HG02973 (cell line): Measurements from ENCODE around the gene TP53I13.
"Not testable (repeated sequence)": the region's sequence is repeated elsewhere in the genome, so short reads cannot be mapped to it uniquely, and the experiment has no call there.

Source experiments
- ATAC-seq: cut with Tn5 transposase; IDR thresholded peaks from one replicate; pipeline ENCODE4 v1.9.1; 2021; ENCODE audit warnings: moderate library complexity; ENCODE audit not compliant: unreplicated experiment

The TP53I13 gene, protein sequence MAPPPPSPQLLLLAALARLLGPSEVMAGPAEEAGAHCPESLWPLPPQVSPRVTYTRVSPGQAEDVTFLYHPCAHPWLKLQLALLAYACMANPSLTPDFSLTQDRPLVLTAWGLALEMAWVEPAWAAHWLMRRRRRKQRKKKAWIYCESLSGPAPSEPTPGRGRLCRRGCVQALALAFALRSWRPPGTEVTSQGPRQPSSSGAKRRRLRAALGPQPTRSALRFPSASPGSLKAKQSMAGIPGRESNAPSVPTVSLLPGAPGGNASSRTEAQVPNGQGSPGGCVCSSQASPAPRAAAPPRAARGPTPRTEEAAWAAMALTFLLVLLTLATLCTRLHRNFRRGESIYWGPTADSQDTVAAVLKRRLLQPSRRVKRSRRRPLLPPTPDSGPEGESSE

GRCh38 chr17:29568331-29569244 is at the start of gene TP53I13:
Gene TP53I13, plus strand, starts transcription at chr17:29568701. Its CDS starts 58 bp downstream, at chr17:29568759.
- ATAC-seq, result peak; percentile 30

- ATAC-seq, result no peak
Observed at GRCh38 chr17:29524692-29525091, 43.8 kb upstream of the TP53I13 start.

GRCh38 chr17:29526322-29526721 is 42.2 kb upstream of the TP53I13 start:
- ATAC-seq, result no peak

DNA sequence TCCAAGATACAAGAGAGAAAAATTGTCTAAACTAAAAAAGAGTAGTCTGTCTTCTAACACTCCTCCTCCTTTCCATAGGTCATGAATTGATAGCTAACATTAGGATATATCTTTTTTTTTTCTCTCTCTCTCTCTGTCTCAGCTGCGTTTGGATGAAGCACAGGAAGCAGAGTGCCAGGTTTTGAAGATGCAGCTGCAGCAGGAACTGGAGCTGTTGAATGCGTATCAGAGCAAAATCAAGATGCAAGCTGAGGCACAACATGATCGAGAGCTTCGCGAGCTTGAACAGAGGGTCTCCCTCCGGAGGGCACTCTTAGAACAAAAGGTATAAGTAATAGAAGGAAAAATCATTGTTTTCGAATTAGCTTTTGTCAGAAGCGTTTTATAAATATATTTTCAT is 34.5 kb upstream of the TP53I13 start:
- no peak for ATAC-seq

GRCh38 chr17:29544066-29544465 is 24.4 kb upstream of the TP53I13 start:
- no peak for ATAC-seq

DNA sequence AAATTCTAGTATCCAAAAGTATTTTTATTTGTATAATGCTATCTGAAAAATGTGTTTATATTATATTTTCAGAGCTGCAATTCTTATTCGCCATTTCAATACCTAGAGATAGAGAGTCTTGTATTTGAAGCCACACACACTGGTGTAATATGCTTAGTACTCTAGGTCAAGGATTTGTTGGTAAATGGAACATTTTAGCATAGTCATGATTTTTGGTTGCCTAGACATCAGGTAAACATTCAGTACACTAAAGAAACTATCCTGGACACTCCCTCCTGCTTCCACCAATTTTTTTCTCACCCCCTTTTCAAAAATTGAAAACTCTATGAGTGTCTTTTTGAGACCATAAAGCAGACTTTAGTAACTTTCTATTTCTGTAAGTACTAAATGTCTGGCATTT is 22.4 kb upstream of the TP53I13 start:
- no peak for ATAC-seq

DNA sequence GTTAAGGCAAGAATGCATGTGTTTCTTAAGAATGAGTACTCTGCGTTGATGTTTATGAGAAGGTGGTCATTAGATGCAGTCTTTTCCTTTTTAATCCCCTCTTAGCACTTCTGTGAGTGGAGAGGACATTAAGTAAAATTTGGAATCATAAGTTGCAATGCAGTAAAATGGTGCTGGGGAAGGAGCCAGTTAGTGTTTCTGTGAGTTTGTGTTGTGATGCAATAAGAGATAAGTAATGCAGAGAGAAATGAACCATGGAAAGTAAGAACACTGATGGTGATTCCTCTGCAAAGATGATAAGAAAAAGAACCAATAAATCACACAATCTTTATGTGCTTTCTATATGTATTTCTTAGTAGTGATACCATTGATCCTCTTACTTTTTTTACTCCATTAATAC is 21.7 kb upstream of the TP53I13 start:
- ATAC-seq, result no peak

GRCh38 chr17:29549177-29549923 is 19.2 kb upstream of the TP53I13 start:
- no peak for ATAC-seq

DNA sequence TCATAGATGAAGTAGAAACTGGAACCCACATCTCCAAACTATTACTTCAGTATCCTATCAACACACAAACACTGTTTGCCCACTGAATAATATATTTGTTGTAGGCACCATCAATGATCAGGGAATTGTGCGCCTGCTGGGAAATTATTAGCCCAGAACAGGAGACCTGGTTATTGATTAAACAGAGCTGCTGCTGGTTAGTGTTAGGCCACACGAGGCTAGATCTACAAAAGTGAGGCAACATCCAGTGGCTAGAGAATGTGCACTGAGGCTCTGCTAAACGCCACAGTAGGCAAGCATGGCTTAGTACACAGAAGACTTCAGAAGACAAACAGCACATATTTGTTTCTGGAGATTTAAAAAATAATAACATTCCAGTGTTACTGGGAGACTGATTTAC is 12.7 kb upstream of the TP53I13 start:
- no peak for ATAC-seq

DNA sequence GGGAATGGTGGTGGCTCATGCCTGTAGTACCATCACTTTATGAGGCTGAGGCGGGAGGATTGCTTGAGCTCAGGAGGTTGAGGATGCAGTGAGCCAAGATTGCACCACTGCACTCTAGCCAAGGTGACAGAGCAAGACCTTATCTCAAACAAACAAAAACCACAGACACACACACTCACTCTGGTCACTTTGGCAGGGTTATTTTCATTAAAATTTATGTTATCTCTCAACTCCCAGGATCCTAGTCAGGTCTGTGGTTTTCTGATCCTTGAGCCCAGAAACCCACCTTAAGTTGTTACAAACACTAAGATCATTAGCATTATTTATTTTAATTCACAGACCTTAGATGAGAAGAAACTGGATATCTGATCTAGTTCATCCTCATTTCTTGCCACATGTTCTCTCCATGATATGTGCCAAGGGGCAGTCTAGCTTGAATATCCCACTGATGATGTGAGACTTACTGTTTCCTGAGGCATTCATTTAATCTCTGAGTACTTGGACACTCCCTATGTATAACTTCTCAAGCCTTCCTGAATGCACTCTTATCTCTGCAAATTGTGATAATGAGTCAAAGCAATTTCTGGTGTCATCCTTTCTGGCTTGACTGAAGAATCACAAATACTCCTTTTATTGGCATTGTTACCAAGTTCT is 11.3 kb upstream of the TP53I13 start:
- ATAC-seq, result no peak

- no peak for ATAC-seq
Observed at GRCh38 chr17:29557739-29558116, 10.8 kb upstream of the TP53I13 start.

- ATAC-seq, result not testable (repeated sequence)
Observed at GRCh38 chr17:29558139-29558538, 10.4 kb upstream of the TP53I13 start.

GRCh38 chr17:29559640-29560039 is 8.9 kb upstream of the TP53I13 start:
- no peak for ATAC-seq

DNA sequence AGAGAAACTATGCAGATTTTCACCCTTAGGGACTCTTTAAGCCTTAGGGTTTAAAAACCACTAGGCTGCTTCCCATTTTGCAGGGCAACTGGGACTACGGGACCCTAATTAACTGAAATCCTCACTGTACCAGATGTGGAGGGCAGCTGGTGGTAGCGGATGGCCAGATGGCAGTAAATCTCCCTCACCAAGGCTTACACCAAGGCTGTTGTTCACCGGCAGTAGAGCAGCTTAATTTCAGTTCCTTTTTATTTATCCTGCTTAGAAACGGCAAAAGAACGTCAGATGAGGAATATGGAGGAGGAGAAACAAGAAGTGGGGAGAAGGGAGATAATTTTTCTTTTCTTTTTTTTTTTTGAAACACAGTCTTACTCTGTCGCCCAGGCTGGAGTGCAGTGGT is 8.2 kb upstream of the TP53I13 start:
- no peak for ATAC-seq

GRCh38 chr17:29561554-29562517 is 6.7 kb upstream of the TP53I13 start:
- ATAC-seq, result no peak

- no peak for ATAC-seq
Observed at GRCh38 chr17:29562615-29563014, 5.9 kb upstream of the TP53I13 start.

DNA sequence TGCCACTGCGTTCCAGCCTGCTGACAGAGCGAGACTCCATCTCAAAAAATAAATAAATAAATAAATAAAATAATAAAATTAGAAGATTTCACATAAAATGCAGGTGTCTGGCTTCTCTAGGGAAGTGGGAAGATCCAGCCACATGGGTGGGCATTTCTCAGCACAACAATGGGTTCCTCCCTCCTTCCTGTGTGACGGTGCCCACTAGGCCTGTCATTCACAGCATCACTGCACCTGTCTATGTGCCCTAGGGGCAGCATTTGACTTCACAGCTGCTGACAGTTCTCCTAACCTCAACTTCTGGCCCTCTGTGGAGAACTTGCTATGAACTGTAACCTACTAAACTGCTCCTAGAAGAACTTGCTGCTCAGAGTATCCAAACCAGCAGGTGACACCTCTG is 4.7 kb upstream of the TP53I13 start:
- no peak for ATAC-seq

- no peak for ATAC-seq
Observed at GRCh38 chr17:29565643-29566472, 2.6 kb upstream of the TP53I13 start.
